GM19043 (cell line): Measurements from ENCODE around the gene SRD5A3.
"Not testable (repeated sequence)": the region's sequence is repeated elsewhere in the genome, so short reads cannot be mapped to it uniquely, and the experiment has no call there.

Experiments
- ATAC-seq: cut with Tn5 transposase; IDR thresholded peaks from one replicate; pipeline ENCODE4 v1.9.1; 2021; ENCODE audit warnings: low read depth; ENCODE audit not compliant: unreplicated experiment

SRD5A3 gene

GRCh38 chr4:55345054-55345453, 988 bp upstream of the SRD5A3 start:
- no peak for ATAC-seq

DNA sequence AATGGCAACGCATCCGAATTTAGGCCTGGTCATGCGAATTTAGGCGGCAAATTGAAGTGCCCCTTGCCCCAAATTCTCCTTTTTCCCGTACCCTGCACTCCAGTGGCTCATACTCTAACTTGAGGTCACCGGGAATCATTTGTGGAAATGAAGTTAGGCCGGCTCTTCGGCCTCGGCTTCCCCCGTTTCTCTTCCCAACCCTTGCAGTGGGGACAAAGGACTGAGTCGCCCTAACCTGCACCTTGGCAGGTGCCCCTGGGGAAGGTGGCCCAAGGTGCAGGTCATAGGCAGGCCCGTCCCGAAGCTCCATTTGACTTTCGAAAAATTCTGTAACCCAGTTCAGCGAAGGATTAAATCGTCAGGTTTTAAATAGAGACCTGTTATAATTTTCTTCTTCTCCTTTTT, 811 bp downstream of the SRD5A3 start:
- ATAC-seq: no peak

DNA sequence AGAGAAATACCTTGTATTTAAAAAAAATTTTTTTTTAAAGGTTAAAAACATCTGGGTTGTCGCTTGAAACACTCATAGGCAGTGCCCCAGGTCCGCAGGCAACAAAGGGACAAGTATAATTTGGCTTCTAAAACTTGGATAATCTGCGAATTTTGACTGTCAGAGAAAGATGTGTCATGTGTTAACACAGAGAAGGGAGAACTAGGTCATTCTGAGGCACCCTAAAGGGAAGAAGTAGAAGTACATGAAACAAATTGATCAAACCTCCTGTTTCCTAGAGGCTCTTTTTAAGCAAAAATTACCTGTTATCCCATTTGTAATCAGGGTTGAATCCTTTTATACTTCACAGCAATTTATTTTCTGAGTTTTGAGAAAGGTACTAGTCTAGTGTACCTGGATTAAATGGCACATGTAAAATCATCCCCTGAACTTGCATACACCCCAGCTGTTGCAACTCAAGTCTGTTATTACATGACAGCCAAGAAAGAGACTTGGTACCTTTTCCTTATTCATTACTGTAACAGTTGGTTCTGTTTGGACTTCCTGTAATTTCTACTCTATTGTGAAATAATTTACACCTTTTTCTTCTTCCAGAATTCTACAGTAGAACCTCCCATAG, 1.7 kb downstream of the SRD5A3 start:
- no peak for ATAC-seq

DNA sequence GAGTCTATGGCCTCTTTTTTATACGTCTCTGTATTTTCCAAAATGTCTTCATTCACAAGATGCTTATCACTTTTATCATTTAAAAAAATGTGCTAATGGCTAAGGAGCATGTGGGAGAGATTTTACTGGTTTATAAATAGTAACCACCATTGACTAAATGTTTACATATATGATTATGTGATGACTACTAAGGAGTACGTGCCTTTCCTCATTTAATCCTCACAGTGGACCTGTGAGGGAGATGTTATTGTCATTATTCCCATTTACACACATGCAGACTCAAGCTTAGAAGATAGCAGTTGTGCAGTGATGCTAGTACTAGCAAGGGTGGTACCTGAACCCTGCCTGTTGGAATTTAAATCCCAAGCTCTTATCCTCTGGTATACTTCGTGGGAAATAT, 2.4 kb downstream of the SRD5A3 start:
- ATAC-seq: no peak

GRCh38 chr4:55350870-55351269, 4.8 kb downstream of the SRD5A3 start:
- not testable (repeated sequence) for ATAC-seq

DNA sequence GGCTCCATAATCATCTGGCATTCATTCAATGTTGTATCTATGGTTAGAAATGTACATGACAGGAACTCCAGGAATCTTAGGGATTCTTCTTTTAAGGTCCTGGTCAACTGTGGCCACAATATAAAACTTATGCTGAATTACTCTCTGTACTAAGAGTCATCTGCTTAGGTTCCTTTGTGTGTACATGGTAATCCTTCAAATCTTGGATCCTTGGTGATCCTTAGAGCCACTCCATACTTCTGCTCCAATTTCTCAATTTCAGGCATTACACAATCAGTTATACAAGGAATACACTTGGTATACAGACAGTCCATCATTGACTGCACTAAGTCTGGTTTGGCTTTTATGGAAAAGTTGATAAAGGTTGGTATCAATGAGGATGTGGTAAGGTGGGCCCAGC, 5.8 kb downstream of the SRD5A3 start:
- ATAC-seq: no peak

GRCh38 chr4:55352726-55353125, 6.7 kb downstream of the SRD5A3 start:
- ATAC-seq: no peak

GRCh38 chr4:55353228-55353747, 7.2 kb downstream of the SRD5A3 start:
- not testable (repeated sequence) for ATAC-seq

GRCh38 chr4:55354648-55355047, 8.6 kb downstream of the SRD5A3 start:
- no peak for ATAC-seq

DNA sequence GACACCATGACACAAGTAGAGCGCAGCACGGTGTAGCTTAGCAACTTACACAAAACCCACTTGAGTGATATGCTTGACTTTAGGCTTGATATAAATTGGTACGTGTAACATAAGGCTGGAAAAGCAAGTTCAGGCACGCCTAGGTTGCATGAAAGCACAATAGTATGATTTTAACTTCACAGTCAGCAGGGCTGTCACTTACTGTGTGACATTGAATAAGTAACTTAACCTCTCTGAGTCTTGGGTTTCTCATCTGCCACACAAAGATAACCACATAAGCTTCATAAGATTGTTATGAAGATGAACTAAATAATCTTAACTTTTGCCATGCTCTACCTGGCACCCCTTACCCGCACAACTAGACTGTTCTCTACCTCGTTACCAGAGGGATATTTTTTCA, 9.5 kb downstream of the SRD5A3 start:
- no peak for ATAC-seq

DNA sequence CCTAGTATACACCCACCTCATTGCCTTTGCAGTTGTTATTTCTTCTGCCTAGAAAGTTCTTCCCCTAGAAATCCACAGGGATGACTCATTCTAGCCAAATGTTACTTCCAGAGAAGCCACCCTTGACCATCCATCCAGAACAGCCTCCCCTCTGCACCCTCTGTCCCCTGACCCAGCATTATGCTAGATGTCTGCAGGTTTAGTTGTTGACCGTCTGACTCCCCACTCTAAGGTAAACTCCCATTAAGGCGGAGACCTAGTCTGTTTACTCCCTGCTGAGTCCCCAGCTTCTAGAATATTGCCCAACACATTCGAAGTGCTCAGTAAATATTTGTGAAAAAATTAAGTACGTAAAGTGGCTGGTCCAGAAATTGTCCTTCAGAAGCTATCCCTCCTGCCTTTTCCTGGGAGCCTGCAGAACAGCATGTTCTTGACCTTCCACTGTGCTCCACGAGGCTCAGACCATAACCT, 11.0 kb downstream of the SRD5A3 start:
- no peak for ATAC-seq

GRCh38 chr4:55358246-55358645, 12.2 kb downstream of the SRD5A3 start:
- peak; percentile 10 for ATAC-seq

- ATAC-seq: peak; percentile 69
Observed at GRCh38 chr4:55358668-55359067, 12.6 kb downstream of the SRD5A3 start.

DNA sequence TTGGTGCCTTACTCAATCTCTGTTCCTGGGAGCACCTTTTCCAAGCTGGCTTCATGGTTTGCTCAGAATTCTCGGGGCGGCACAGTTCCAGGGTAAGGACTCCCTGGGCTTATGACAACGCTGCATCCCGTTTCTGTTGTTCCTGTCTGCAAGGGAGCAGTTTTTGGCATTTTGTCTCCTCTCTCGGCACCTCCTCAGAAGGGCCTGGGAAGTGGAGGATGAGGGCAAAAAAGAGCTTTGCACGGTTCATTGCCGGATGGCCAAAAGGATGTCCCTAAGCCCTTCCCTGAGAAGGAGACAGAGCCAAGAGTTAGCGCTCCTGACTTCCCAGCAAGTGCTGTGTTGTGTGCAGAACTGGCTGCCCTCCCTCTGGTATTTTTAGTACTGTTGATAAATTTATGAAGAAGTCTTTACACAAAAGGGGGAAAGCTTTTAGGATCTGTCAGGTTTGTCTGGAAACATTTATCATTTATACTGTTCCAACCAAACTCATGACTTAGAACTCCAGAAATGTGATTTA, 13.4 kb downstream of the SRD5A3 start:
- no peak for ATAC-seq

- not testable (repeated sequence) for ATAC-seq
Observed at GRCh38 chr4:55362938-55363337, 16.9 kb downstream of the SRD5A3 start.

GRCh38 chr4:55363691-55364351, 17.8 kb downstream of the SRD5A3 start:
- ATAC-seq: no peak

- ATAC-seq: no peak
Observed at GRCh38 chr4:55364691-55365344, 18.8 kb downstream of the SRD5A3 start.

GRCh38 chr4:55365345-55365728, 19.3 kb downstream of the SRD5A3 start:
- no peak for ATAC-seq

DNA sequence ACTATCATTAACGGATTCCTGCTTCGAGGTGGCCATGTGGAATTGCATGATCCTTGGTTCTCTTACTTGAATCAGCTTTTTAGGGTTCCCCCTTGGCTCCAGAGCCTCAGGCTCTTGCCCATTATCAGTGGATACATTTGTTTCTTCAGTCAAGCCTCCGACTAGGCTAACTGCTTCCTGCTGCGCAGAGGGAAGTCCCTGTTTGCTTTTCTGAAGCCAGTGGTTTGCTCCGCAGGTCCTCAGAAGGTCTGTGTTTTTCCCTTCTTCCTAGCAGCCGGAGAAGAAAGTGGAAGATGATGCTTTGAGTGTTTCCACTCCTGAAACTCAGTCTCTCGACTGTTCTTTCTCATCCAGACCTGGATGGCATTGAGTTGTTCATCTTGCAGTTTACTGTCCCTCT, 20.6 kb downstream of the SRD5A3 start:
- ATAC-seq: no peak

- ATAC-seq: no peak
Observed at GRCh38 chr4:55367084-55367722, 21.2 kb downstream of the SRD5A3 start.

DNA sequence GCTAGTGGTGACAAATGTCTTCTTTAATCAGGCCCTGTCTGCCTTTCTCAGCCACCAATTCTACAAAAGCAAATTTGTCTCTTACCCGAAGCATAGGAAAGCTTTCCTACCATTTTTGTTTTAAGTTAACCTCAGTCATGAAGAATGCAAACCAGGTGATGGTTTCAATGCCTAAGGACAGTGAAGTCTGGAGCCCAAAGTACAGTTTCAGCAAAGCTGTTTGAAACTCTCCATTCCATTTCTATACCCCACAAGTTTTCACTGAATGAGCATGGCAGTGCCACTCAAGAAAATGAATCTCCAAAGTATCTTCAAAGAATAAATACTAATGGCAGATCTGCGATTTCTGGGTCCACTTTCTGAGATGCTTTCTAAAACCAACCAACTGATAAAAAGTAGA, 23.9 kb downstream of the SRD5A3 start:
- ATAC-seq: no peak
